NCI-H460 (cell line): ENCODE data around the gene CYFIP1. TPM values are rescaled to one million over a fixed set of nuclear protein-coding genes. Genes with fewer than 3 reads are reported as not detected.

Experiments
- DNase-seq: peaks from one replicate; pipeline ENCODE4 v3.0.0-alpha.2; 2016; ENCODE audit warnings: low read depth; ENCODE audit errors: extremely low read depth
- total RNA-seq: library from RNA; depleted of rRNA; stranded (reverse); fragments of >200 nt; shearing (Covaris generic); gene quantifications from 2 replicates; pipeline ENCODE4 v1.2.3, GENCODE V29; 2014

CYFIP1 gene
- total RNA-seq, 1 experiment from 2014 or later, result 72.8 TPM

DNA sequence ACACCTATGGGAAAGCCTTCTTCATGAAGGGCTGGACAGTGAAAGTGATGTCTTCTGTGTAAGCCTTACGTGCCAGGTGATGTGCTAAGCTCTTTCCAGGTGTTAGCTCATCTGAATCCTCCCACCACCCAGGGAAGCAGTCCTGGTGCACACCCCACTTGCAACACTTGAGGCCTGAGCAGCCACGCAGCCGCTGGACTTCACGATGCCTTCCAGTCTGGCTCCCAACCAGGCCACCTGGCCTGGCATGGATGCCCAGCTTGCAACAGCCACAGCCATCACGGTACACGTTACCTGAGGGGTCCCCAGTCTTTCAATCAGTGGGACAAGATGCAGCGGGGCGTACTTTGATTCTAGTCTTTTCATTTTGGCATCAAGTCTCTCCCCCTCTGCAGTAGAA lies 105.9 kb downstream of the CYFIP1 start:
- DNase-seq, result no peak

GRCh38 chr15:22873841-22874240 lies 106.3 kb downstream of the CYFIP1 start:
- no peak for DNase-seq

GRCh38 chr15:22872936-22873701 lies 107.0 kb downstream of the CYFIP1 start:
- DNase-seq, result no peak

GRCh38 chr15:22871481-22872086 lies 108.6 kb downstream of the CYFIP1 start:
- DNase-seq, result no peak

DNA sequence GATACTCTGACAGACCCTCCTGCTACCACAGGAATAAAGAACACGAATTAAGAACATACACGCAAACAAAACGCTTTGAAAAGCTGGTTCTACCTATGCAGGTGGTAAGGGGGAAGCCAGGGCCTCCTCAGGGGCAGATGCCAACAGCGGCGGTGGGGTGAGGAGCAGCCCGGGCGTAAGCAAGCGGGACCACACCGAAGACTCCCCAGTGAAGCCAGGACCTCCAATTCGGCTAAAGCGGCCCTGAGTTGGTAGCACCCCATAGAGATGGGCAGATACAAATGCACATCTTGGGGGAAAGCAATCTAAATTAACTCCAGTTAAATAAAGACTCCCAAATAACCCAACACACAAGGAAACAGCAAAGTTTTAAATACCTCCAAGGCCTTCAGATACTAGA lies 109.3 kb downstream of the CYFIP1 start:
- DNase-seq, result no peak

GRCh38 chr15:22869856-22870255 lies 110.3 kb downstream of the CYFIP1 start:
- DNase-seq, result no peak

DNA sequence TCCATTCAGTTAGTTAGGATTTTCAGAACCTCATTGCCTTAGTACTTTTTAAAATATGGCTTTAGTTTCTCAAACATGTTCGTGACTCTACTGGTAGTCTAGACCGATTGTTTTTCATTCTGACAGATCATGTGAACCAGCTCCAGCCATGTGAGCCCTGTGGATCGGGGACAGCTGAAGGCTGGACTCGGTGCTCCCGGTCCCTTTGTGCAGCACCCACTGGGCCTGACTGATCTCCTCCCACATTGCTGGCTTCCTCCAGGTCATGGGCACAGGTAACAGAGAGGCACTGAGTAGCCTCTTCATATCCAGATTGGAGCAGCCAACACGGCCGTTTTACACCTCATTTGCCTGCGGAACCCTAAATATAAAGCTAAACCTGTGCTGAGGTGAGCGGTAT lies 111.2 kb downstream of the CYFIP1 start:
- DNase-seq, result no peak

DNA sequence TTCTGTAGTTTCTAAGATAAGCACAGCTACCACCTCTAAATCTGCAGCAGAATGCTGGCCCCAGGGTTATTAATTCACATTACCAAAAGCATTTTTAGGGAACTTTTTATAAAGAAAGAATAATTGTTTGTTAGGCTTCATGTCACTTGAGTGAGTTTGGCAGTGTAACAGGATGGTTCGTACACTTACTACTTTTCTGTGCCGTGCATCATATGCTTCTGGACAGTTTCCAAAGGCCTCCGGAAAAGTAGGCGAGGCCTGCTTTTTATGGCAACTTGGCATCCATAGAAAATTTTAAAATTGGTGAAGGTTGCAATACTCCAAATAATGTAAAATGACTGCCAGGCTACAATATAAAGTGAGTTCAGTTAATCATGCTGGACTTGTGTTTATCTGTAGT lies 111.7 kb downstream of the CYFIP1 start:
- DNase-seq, result no peak

DNA sequence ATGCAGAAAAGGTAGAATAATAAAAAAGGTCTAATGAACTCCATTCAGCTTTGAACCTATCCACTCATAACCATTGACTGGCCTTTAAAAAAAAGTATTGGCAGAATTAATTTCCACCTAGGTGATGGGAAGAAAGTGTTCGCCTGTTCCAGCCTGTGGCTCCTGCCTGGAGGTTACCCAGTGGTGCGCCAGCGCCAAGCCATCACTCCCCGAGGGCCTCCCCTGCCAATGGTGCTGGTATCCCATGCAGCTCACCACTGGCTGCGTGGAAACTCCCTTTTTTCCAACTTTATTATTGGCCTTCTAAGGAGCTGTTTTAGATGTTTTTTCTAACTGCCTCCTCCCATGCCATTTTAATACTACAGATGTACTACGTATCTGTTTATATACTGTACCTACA lies 112.3 kb downstream of the CYFIP1 start:
- DNase-seq, result no peak

DNA sequence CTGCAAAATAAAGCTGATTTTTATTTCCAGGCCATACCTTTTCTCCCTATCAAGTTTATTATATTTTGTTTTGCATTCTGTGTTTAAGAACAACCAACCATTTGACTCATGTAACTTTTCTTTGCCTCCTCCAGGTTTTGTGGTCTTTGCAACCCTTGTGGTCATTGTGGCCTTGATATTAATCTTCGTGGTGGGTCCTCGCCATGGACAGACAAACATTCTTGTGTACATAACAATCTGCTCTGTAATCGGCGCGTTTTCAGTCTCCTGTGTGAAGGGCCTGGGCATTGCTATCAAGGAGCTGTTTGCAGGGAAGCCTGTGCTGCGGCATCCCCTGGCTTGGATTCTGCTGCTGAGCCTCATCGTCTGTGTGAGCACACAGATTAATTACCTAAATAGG lies 114.1 kb downstream of the CYFIP1 start:
- DNase-seq, result no peak

DNA sequence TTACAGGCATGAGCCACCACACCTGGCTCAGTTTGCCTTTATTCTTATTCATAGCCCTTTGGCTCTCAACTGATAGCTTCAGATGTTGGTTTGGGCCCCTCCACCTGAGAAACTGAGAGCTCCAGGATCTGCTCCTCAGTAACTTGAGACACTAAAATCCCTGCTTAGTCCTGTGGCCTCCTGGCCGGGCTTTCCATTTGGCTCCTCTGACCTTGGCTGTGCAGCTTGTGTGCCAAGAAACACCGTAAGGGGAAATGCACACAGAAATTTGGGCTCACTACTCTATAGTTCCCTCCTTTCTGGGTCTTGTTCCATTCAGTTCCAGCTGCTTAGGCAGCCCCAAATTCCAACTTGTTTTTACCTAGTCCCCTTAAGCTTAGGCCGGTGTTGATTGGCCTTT lies 116.8 kb downstream of the CYFIP1 start:
- DNase-seq, result no peak

- DNase-seq, result no peak
Measured at GRCh38 chr15:22861161-22861560, 119.0 kb downstream of the CYFIP1 start.

- DNase-seq, result no peak
Measured at GRCh38 chr15:22856659-22857058, 123.5 kb downstream of the CYFIP1 start.

GRCh38 chr15:22855791-22856190 lies 124.4 kb downstream of the CYFIP1 start:
- no peak for DNase-seq

DNA sequence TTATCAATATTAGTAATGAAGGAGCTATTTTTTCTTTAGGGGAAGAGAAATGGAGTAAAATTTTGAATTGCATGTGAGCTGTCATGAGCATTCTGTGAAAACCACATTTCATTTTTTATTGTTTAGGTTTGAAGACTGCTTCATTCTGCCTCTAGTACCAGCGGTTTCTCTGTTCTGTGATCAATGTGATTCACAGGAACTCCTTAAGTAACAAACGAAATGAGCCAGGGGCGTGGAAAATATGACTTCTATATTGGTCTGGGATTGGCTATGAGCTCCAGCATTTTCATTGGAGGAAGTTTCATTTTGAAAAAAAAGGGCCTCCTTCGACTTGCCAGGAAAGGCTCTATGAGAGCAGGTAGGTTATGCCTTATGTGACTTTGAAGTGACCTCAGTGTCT lies 128.7 kb downstream of the CYFIP1 start:
- DNase-seq, result no peak

DNA sequence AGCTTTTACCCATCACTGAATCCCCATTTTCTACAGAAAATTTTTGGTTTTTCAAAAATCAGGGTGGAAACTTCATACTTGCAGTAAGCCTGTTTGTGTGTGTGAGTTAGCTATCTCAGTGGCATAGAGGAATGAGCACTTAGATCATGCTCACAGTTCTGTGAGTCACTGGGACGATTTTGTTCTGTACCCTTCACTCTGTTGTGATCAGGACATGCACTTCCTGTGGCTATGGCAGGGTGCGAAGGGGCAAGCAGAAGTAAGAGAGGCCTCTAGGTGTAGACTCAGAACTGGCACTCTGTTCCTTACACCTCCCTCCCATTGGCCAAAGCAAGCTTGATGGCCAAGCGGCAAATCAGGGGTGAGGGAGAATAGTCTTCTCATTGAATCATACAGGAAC lies 130.1 kb downstream of the CYFIP1 start:
- DNase-seq, result no peak

DNA sequence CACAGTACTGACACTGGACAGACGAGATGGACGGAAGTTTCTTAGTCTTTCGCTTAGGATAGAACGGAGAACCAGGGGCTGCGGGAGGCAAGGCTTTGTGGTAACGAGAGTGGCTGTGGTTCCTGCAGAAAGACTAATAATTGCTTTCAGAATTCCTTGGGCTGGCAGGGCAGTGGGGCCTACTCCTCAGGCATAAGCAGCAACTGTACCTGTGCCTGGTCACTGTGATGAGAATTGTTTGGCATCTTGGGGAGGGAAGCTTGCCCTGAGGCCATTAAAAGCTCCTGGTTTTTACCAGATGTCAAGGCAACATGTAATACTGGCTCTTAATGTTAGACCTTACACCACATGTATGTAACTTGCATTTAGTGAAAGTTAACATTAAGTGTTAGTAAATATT lies 134.1 kb downstream of the CYFIP1 start:
- no peak for DNase-seq

- no peak for DNase-seq
Measured at GRCh38 chr15:22845289-22845900, 134.8 kb downstream of the CYFIP1 start.

GRCh38 chr15:22844421-22845288 lies 135.5 kb downstream of the CYFIP1 start:
- no peak for DNase-seq

DNA sequence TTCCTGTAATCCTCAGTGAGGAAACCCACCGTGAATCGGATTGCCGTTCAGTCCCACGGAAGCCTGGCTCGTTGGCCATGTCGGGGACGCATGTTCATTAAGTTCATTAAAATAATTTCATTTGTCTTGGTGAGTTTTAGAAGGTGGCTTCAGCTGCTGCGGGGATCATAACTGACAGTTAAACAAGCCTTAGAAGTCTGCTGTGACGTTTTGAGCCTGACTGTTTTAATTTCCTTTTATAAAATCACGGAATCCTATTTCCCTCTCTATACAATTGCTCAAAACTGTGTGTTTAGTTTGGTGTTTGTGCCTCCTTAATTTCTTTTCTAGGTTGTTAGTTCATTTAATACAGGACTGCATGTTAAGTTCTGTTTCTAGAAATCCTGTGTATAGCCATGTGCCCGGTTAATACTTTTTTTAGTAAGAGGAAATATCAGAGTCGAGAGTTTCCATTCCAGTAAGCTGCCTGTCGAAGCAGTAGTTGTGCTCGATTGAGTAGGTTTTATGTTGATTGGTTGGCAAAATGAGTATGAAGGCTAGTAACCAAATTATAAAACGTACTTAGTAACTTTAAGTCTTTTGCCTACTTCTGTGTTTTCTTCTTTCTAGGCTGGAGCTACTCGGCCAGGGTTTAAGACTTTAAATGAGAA lies 141.0 kb downstream of the CYFIP1 start:
- DNase-seq, result no peak
